GM18858 (cell line): ENCODE measurements around the gene GCN1.

Source experiments
- ATAC-seq: cut with Tn5 transposase; IDR thresholded peaks from one replicate; pipeline ENCODE4 v1.9.1; 2021; ENCODE audit not compliant: unreplicated experiment

Gene GCN1

DNA sequence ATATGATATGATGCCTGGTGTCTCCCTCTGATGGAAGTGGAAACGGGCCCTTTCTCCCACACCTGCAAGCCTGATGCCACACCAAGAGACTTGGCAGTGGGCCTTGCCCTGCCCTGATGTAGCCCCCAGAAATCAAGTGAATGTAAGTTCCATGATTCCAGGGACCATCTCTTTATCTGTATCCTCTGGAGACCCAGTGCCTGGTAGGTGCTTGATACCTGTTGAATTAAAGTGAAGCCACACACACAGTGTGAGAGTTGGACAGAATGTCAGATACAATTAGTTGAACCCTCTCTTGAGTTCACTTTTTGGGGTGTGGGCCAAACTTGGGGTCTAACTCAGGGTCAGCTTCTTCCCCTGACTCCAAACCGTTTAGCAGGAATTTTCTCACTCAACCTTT is 73.2 kb downstream of the GCN1 start:
- ATAC-seq, result no peak

- ATAC-seq, result peak; percentile 34
Observed at GRCh38 chr12:120119271-120119973, 75.1 kb downstream of the GCN1 start.

DNA sequence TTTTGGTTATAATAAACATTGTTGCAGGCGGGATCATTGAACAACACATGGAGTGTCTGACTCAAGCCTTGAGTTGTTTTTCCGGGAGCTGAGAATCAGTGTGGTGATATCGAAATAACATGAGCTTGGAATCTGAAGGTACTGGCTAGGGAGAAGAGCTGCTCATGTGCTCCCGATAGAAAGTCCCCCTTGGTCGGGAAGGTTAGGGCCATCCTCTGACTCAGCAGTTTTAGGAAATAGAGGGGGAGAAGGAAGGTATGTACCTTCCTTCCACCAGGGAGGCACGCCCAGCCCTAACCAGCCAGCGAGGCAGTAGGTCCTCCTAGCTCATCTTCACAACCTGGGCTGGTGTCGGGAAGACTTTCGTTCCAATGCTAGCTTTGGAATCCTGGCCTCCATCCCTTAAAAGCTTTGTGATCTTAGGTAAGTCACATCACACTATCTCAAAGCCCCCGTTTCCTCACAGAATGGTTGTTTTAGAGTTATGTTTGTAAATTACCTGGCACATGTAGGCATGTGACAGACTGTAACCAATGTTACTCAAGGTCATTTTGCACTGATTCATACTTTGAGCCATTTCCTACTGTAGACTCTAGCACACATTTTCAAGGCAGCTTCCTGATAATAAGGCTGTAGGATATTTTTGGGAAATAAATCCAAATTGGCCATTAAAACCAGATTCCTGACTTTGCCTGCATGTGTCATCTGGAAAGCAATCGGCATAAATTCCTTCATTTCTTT is 76.0 kb downstream of the GCN1 start:
- no peak for ATAC-seq

DNA sequence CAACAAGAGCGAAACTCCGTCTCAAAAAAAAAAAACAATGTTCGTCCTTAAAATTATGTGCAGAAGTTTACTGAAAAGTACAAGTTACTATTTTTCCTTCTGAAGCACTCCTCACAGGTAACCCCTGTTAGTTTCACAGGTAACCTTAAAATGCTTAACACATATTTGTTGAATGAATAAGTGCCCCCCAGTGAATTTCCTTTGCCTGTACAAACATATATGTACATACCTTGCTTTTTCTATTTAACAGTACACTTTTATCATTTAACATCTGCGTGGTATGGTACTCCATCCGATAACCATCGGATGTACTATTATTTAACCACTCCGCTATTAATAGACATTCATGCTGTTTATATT is 76.6 kb downstream of the GCN1 start:
- ATAC-seq, result no peak

DNA sequence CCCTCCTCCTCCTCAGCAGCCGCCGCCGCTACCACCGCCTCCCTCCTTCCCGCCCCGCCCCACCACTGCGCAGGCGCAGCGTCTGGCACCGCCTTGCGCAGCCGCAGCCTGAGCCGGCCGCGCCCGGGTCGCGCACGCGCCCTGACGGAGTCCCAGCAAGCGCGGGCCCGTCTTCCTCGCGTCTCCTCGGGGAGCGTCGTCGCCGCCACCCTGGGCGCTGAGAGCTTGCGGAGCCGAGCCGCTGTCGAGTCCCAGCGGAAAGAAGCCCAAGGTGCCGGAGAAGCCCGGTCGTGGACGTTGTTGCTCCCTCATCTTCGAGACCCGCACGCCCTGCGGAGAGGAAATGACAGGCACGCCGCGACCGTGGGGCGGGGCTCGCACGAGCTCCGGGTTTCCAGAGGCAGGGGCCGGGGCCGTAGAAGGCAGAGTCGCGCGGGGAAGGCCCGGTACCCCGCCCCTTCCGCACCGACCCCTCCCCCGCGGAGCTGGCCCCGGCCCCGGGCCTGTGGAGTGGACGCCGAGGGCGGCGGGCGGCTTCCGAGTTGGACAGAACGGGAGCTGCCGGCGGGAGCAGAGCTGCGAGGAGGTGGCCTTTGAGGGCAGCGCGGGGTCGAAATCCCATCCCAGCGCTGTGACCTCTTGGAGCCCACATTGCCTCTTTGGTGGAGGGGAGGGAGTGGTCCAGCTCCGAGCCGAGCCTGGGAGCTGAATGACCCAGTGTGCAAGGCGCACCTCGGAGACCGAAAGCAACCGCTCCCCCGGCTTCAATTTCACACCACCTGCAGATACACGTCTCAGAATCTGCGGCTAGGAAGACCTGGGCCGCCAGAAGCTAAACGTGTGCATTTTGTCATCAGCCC is 77.5 kb downstream of the GCN1 start:
- ATAC-seq, result peak; percentile 27

DNA sequence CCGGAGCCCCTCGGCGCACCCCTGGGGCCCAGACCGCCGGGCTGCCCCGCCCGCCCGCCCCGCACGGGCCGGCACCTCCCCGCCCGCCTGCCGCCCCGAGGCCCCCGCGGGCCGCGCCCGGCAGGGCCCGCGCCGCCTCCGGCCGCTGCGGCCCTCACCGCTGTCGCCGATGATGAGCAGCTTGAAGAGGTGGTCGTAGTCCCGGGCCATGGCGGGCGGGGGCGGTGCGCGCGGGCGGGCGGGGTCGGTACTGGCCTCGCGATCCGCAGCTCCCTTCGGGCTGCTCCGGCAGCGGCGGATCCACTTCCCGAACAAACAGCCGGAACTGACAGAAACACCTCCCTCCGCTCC is 78.1 kb downstream of the GCN1 start, which contains the start of gene RAB35:
TSS of gene RAB35 (minus strand) at position 313 of the 351 bp plus-strand sequence. CDS start at position 210, 103 bp downstream.
- ATAC-seq, result no peak

- no peak for ATAC-seq
Observed at GRCh38 chr12:120115692-120116440, 78.6 kb downstream of the GCN1 start.

- no peak for ATAC-seq
Observed at GRCh38 chr12:120115066-120115465, 79.4 kb downstream of the GCN1 start.

DNA sequence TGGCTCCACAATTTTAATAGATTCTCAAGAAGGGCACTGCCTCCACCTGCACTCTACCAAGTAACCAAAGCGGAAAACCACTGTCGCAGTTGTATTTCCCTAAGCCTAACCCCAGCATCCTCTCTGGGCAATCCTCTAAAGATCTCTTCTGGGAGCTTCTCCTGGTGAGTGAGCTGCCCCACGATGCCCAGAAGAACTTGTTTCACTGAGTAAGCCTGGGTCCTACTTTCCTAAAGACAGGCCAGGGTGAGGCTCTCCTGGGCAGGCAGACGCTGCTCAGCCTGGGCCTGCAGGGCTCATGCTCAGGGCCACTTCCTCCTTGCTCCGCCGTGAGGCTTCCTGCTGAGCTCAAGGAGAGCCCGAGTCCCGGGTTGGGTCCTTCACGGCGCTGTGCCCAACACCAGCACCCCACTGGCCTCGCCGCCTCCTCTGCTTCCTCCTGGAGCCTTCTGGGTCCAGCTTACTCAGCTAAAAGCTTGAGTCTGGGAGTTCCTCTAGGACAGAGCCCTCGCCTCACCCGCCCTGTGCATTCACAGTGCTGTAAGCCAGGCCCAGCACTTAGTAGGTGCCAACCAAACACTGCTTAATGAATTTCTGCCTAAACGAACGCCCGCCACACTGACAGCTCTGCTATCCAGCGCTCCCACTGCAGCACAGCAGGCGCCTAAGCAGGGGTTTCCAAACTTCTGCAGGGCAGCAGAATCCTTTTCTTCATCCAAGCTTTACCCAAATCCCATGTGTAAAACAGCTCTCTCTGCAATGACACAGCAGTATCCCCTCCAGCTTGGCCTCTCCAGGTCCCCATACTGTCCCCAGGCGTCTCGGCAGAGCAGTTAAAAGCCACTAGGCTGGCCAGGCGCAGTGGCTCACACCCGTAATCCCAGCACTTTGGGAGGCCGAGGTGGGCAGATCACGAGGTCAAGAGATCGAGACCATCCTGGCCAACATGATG is 83.7 kb downstream of the GCN1 start:
- no peak for ATAC-seq

DNA sequence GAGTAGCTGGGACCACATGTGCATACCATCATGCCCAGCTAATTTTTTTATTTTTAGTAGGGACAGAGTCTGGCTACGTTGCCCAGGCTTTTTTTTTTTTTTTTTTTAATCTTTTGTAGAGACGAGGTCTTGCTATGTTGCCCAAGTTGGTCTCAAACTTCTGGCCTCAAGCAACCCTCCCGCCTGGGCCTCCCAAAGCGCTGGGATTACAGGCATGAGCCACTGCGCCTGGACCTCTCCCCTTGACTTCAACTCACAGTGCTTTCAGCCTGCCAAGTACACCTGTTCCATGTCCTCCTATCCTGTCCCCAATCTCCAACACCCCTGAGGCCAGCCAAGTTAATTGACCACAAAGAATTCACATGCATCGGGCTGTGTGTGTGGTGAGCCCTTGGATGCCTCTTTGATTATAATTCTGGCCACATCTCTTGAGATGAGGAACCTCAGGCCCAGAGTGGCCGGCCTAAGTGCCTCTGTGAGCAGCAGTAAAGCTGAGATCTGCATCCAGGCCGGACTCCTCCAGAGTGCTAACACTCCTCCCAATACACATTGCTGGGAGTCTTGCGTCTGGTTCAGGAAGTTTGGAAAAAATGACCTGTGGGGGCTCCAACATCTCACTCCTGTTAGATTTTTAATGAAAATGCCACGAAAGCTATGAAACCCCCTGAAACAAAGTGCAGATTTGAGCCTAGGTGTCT is 84.8 kb downstream of the GCN1 start:
- no peak for ATAC-seq

- ATAC-seq, result no peak
Observed at GRCh38 chr12:120106151-120106550, 88.4 kb downstream of the GCN1 start.

DNA sequence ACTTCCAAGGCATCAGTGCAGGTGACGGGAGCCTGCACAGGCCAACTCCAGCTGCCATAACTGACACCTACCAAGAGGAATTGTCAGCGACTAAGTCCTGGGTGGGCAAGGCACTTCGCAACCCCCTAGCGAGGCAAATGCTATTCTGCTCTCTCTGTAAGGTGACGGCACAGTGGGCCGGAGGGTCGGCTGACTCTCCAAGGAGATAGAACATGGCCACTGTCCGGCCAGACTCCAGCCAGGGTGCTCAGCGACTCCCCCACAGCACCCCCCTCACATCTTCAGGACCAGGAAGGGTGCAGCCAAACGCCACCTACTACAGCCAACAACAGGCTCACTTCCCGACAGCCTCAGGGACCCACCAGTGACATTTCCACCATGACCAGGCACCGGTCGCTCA is 91.1 kb downstream of the GCN1 start:
- no peak for ATAC-seq

DNA sequence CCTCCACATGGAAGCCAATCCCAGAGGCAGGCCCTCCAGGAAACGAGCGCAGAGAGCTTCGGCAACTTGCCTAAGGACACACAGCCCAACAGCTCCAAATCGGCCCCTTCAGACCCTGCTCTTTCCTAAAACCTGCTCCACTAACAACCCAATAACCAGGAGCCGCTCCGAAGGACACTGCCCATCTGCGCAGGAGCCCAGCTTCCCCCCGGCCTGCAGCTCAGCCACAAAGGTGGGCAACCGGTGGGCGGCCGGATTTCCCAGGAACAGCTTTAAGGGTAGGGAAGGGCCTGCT is 91.5 kb downstream of the GCN1 start:
- ATAC-seq, result no peak

- ATAC-seq, result no peak
Observed at GRCh38 chr12:120102189-120103043, 92.1 kb downstream of the GCN1 start.

- ATAC-seq, result no peak
Observed at GRCh38 chr12:120101617-120102016, 92.9 kb downstream of the GCN1 start.

GRCh38 chr12:120101182-120101581 is 93.3 kb downstream of the GCN1 start:
- no peak for ATAC-seq

DNA sequence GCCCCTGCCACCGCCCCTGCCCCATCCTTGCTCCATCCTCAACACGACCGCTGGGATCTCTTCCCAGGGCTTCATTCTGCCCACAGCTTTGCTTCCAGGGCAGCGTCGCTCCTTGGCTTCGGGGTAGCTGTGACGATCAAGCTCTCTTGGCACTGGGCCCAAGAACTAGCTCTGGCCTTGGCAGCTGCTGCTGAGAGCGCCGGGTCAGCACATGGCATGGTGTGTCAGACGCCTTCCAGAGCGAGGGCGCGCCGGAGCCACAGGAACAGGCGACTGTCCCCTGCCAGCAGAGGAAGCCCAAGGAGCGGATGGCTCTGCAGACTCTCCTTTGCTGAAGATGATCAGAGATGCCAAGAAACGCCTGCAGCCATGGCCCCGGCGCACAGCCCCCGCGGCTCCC is 93.9 kb downstream of the GCN1 start:
- ATAC-seq, result no peak

- no peak for ATAC-seq
Observed at GRCh38 chr12:120099738-120100137, 94.8 kb downstream of the GCN1 start.
